Muscle of back (tissue), 11 donors: Measurements from ENCODE around the gene PHYKPL. TPM values are rescaled to one million over a fixed set of nuclear protein-coding genes. Genes with fewer than 3 reads are reported as not detected.
"Not testable (repeated sequence)": the region's sequence is repeated elsewhere in the genome, so short reads cannot be mapped to it uniquely, and the experiment has no call there.

Experiments used
- DNase-seq, 3 donors: peaks; one replicate each; pipeline versions ENCODE4 v3.0.0 to v3.0.0-alpha.2; 2013
- polyA plus RNA-seq, 10 donors: library from polyadenylated mRNA; unstranded; fragments of 120-200 nt; gene quantifications; one replicate each; pipeline ENCODE4 v1.2.1, GENCODE V29; 2013; ENCODE audit not compliant: insufficient read length in 10 of 10

The PHYKPL gene
- polyA plus RNA-seq, 10 donors: 37.0 to 91.0 (median 48.7) TPM

GRCh38 chr5:178208540-178209227 is 23.9 kb downstream of the PHYKPL start:
- no peak for DNase-seq

DNA sequence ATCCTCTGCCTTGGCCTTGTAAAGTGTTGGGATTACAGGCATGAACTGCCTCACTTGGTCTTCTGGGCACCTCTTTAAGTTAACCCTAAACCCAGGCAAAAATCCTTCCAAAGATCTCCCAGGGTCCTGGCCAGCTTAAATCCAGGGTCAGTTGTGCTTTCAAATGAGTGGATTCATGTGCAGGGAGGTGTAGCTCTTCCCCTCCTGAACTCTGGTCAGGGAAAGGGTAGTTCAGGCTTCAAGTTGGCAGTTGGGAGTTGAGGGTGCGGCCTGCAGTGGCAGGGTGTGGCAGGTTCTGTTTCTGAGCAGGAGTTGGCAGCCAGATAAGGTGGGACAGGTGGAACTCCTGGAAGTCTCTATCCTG is 24.7 kb downstream of the PHYKPL start:
- DNase-seq: no peak

DNA sequence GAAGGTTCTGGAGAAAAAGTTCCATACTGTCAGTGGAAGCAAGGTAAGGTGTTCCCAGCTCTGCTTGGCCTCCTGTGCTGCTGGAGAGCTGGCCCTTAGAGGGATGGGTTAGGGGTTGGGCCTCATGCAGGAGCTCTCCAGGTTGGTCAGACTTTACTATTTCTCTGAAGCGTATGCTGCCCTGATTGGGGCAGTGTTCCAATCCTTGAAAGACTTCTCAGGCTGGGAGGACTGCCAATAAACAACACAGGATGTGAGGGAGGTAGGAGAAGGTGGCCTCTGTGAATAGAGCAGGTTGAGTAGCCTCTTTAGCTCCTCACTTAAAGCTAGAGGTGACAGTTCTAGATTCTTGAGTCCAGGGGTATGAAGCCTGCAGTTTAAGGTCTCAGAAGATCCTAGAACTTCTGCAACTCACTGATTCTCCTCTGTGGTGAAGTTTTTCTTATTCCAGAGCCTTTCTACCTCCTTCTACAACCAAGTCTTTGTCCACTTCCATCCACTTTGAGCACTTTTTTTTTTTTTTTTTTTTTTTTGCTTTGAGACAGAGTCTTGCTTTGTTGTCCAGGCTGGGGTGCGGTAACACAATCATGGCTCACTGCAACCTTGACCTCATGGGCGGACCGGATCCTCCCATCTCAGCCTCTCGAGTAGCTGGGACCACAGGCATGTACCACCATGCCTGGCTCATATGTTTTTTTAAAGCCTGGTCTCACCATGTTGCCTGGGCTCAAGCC is 25.3 kb downstream of the PHYKPL start:
- DNase-seq: no peak

GRCh38 chr5:178206166-178207101 is 26.2 kb downstream of the PHYKPL start:
- DNase-seq: no peak

DNA sequence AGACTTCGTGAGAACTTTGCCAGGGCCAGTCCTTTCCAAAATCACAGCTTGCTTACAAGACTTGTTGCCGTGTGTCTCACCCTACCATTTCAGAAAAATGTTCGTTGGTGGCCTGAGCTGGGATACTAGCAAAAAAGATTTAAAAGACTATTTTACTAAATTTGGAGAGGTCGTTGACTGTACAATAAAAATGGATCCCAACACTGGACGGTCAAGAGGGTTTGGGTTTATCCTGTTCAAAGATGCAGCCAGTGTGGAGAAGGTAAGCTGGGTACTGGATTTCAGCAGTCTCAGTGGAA is 26.9 kb downstream of the PHYKPL start:
- no peak for DNase-seq

DNA sequence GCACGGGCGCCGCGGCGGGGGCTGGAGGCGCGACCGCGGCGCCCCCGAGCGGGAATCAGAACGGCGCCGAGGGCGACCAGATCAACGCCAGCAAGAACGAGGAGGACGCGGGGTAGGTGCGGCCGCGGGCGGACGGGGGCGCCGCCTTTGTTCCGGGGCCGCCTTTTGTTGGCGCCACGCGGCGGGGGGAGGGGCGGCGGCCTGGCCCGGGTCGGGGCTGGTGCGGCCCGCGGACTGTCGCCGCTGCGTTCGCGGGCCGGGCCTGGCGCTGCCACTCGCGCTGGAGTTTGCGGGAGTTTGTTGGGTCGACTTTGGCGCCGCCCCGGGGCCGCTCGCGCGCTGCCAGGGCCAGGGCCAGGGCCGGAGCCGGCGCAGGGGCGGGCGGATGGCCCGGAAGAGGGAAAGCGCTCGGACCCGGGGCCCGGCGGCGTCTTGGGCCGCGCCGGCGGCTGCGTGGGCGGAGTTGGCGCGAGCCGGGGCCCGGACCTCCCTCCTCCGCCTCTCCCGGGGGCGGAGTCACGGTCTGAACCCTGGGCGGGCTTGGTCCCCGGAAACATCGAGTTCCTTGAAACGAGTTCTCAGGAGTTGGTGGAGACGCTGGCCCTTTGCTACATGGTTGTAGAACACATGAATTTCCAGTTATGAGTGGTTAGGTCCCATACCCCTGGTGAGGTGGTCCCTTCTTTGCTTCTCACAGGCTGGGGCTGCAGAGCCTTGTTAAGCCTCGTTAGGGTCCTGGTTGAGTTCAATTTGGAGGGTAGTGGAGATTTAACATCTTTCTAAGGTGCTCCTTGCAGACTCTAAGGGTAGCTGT is 27.5 kb downstream of the PHYKPL start:
- peak; percentile 62 to 85 (median 80) for DNase-seq

DNA sequence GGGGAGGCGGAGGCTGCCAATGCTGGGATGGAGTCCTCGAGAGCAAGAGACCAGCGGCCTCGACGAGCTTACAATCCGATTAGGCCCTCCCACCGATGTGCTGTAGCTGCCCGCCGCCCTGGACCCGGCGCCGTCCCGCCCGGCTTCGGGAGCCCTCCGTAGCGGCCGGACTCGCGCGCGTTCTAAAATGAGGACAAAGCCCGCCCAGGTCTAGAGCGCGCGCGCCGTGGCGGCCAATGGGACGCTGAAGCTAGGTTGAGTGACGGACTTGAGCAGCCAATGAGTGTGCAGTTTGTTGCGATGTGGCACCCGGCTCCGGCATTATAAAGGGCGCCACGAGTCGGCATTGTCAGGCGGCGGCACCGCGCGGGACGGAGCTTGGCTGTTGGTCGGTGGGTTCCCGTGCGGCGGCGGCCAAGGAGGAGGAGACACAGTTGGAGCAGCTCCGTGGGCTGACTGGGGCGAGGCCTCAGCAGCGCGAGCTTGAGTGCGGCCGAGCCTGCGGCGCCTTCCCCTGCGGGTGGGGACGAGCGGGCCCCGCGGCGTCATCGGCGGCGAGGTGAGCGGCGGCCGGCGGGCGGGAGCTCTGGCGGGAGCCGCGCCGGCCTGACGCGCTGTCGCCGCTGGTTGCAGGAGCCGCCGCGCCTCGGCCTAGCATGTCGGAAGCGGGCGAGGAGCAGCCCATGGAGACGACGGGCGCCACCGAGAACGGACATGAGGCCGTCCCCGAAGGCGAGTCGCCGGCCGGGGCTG is 28.2 kb downstream of the PHYKPL start, which contains the start of gene HNRNPAB:
Gene HNRNPAB, plus strand, starts transcription at position 352 of the 753 bp plus-strand sequence. Its CDS starts 305 bp downstream, at position 657.
- peak; percentile 97 to 98 (median 98) for DNase-seq

DNA sequence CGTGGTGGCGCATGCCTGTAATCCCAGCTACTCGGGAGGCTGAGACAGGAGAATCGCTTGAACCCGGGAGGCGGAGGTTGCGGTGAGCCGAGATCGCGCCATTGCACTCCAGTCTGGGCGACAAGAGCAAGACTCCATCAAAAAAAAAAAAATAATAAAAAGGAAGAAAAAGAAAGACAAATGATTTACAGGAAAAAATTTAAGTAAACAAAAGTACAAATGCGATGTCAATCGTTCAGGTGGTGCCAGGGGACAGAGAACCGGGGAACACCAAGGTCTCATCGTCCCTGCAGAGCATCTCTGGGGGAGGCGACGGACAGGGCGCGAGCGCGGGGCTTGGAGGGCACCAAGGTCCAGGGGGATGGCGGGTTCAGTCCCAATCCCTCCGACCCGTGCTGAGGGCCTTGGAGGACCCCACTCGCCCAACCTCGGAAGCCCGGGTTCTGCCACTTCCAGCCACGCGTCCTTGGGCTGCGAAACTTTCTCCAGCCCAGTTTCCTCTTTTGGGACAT is 28.9 kb downstream of the PHYKPL start:
- DNase-seq: no peak

GRCh38 chr5:178202541-178202940 is 30.1 kb downstream of the PHYKPL start:
- no peak for DNase-seq

- DNase-seq: no peak
These were observed 30.7 kb downstream of the PHYKPL start for GRCh38 chr5:178201927-178202235.

DNA sequence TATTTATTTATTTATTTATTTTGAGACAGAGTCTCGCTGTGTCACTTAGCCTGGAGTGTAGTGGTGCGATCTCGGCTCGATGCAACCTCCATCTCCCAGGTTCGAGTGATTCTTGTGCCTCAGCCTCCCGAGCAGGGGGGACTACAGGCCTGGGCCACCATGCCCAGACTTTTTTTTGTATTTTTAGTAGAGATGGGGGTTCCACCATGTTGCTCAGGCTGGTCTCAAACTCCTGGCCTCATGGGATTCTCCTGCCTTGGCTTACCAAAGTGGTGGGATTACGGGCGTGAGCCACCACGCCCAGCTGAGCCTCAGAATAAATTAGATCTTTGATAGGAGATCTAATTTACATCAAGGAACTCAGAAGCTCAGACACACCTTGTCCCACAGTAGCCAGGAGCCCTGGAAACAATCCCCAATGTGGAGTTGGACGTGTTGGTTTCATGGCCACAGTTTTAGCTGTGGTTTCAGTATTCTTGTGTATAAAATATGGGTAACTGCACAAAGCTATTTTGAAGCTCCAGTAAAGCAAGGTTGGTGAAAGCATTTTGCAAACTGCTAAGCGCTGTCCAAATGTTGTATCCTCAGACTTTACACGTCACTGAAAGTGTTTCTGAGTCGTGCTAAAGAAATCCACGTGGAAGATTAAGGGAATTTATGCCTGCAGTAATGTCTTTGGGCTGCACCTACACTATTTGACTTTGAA is 31.2 kb downstream of the PHYKPL start:
- no peak for DNase-seq

GRCh38 chr5:178199581-178200434 is 32.8 kb downstream of the PHYKPL start:
- no peak for DNase-seq

GRCh38 chr5:178198706-178199105 is 33.9 kb downstream of the PHYKPL start:
- no peak for DNase-seq

DNA sequence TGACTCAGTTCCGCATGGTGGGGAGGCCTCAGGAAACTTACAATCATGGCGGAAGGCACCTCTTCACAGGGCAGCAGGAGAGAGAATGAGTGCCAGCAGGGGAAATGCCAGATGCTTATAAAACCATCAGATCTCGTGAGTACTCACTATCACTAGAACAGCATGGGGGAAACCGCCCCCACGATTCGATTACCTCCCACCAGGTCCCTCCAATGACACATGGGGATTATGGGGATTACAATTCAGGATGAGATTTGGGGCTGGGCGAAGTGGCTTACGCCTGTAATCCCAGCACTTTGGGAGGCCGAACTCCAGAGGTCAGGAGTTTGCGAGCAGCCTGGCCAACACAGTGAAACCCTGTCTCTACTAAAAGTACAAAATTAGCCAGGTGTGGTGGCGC is 34.5 kb downstream of the PHYKPL start:
- not testable (repeated sequence) for DNase-seq

- DNase-seq: no peak
These were observed 35.6 kb downstream of the PHYKPL start for GRCh38 chr5:178196986-178197385.

- no peak for DNase-seq
These were observed 36.3 kb downstream of the PHYKPL start for GRCh38 chr5:178196281-178196812.

GRCh38 chr5:178194026-178194425 is 38.6 kb downstream of the PHYKPL start:
- no peak for DNase-seq

DNA sequence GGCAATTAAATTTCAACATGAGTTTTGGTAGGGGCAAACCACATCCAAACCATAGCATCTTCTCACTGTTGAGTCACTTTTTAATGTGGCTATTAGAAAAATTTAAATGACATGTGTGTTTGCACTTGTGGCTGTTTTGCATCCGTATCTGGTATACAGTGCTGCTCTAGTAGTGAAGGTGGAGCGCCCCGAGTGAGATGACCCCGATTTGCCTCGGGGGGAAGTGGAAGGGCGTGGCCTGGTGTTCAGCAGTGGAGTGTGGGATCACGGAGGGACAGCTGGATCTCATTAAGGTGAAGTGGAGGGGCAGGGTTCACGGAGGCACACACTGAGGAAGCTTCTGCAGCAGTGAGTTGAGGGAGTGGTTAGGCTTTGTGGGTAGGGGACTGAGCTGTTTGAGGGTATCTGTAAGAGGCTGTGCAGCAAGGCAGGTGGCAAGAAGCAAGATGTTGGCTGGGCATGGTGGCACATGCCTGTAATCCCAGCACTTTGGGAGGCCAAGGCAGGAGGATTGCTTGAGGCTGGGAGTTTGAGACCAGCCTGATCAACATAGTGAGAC is 39.3 kb downstream of the PHYKPL start:
- no peak for DNase-seq
